Measurements from ENCODE around the gene COPZ2.

GRCh38 chr17:48071654-48072053 is 34.1 kb upstream of the COPZ2 start:
- TF ChIP-seq CTCF (IDR thresholded peaks at IDR 0.05) (no peak), POLR2A (IDR thresholded peaks at IDR 0.05) (no peak)
